Activated naive CD4-positive, alpha-beta T cell treated with anti-CD3 and anti-CD28 coated beads for 36 hours (primary cell): ENCODE measurements around the gene CPA1. TPM values are rescaled to one million over a fixed set of nuclear protein-coding genes. Genes with fewer than 3 reads are reported as not detected.

Source experiments
- CTCF ChIA-PET: fragments of 350-600 bp; sonication (Branson Sonifier 250); formaldehyde crosslinking; loops from one replicate; lab custom pipeline; 2021; ENCODE audit warnings: antibody characterized with exemption; lab: Charles Lee
- DNase-seq: peaks from one replicate; pipeline ENCODE4 v3.0.0-alpha.2; 2020
- H3K27ac Mint-ChIP-seq: one replicate; pipeline ENCODE4 v1.8.0; 2021; ENCODE audit warnings: mild to moderate bottlenecking, mixed read lengths
- H3K27me3 Mint-ChIP-seq: one replicate; pipeline ENCODE4 v1.8.0; 2021; ENCODE audit warnings: low read depth, mixed read lengths
- H3K36me3 Mint-ChIP-seq: one replicate; pipeline ENCODE4 v1.8.0; 2021; ENCODE audit warnings: low read depth, mixed read lengths
- H3K4me1 Mint-ChIP-seq: one replicate; pipeline ENCODE4 v1.8.0; 2021; ENCODE audit warnings: low read depth, mixed read lengths
- H3K4me3 Mint-ChIP-seq: one replicate; pipeline ENCODE4 v1.8.0; 2021; ENCODE audit warnings: mild to moderate bottlenecking, moderate library complexity, mixed read lengths
- H3K9me3 Mint-ChIP-seq: one replicate; pipeline ENCODE4 v1.8.0; 2021; ENCODE audit warnings: mixed read lengths
- intact Hi-C: fragments of 100-400 bp; cut with micrococcal nuclease; formaldehyde crosslinking; loops from one replicate; pipeline ENCODE4 v1.15.1; 2023
- total RNA-seq, 2 experiments: library from RNA; stranded (reverse); gene quantifications; one replicate each; pipeline ENCODE4 v1.2.3, GENCODE V29; 2021

CPA1 gene
- total RNA-seq, 2 experiments from 2014 or later, result not detected

- DNase-seq, result no peak
- CTCF ChIA-PET, result interaction anchor here (0.6 kb wide), 1 partner anchor 252 kb away, joined by 3 read pairs; no protein-coding TSS in a partner anchor
- no peaks in the 10 kb centered on the region for H3K9me3 Mint-ChIP-seq
- peaks cover 27% of the 10 kb centered on the region for H3K4me1 Mint-ChIP-seq
- no peaks in the 10 kb centered on the region for H3K27me3 Mint-ChIP-seq
- peaks cover 5% of the 10 kb centered on the region for H3K36me3 Mint-ChIP-seq
- H3K27ac Mint-ChIP-seq, result no peak overlapping the region
- intact Hi-C loops, result loop anchor here (10.0 kb wide), 1 partner anchor 806 kb away; no protein-coding TSS in a partner anchor
- H3K4me3 Mint-ChIP-seq, result no peak overlapping the region
These were observed 48.7 kb downstream of the CPA1 start for GRCh38 chr7:130429019-130429418.

- CTCF ChIA-PET, result no interaction called here
- intact Hi-C loops, result no loop called here
- DNase-seq, result no peak
- H3K4me1 Mint-ChIP-seq, result peaks cover 31% of the 10 kb centered on the region
- no peak overlapping the region for H3K4me3 Mint-ChIP-seq
- no peaks in the 10 kb centered on the region for H3K9me3 Mint-ChIP-seq
- no peaks in the 10 kb centered on the region for H3K27me3 Mint-ChIP-seq
- no peak overlapping the region for H3K27ac Mint-ChIP-seq
- H3K36me3 Mint-ChIP-seq, result peaks cover 5% of the 10 kb centered on the region
These were observed 49.8 kb downstream of the CPA1 start for GRCh38 chr7:130430115-130430514.

- CTCF ChIA-PET, result interaction anchor here (0.6 to 1.0 kb wide), 2 partner anchors 28 to 187 kb away, joined by 3 read pairs; no protein-coding TSS in a partner anchor
- H3K9me3 Mint-ChIP-seq, result no peaks in the 10 kb centered on the region
- peaks cover 5% of the 10 kb centered on the region for H3K36me3 Mint-ChIP-seq
- intact Hi-C loops, result no loop called here
- no peak for DNase-seq
- no peak overlapping the region for H3K27ac Mint-ChIP-seq
- peaks cover 26% of the 10 kb centered on the region for H3K4me1 Mint-ChIP-seq
- no peaks in the 10 kb centered on the region for H3K27me3 Mint-ChIP-seq
- H3K4me3 Mint-ChIP-seq, result no peak overlapping the region
These were observed 50.8 kb downstream of the CPA1 start for GRCh38 chr7:130430841-130431666.

DNA sequence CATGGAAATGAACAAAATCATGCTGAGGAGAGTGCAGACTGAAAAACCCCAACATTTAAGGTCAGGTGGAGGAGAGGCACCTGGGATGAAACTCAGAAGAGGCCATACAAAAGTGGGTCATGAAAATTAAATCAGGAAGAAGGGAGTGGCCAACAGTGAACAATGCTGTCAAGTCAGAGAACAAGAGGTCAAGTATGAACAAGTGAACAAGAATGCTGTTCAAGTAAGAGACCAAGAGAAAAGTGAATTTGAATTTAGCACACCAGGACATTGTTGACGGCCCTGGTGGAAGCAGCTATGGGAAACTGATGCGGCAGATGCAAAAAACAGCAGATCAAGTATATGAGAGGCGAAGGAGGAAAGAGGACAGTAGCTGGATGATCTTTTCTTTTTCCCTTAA is 52.6 kb downstream of the CPA1 start:
- H3K36me3 Mint-ChIP-seq, result peaks cover 8% of the 10 kb centered on the region
- H3K9me3 Mint-ChIP-seq, result no peaks in the 10 kb centered on the region
- H3K4me3 Mint-ChIP-seq, result no peak overlapping the region
- intact Hi-C loops, result loop anchor here (1.0 kb wide), 1 partner anchor 8 kb away; the partner anchor contains the start of gene CEP41
- peaks cover 27% of the 10 kb centered on the region for H3K4me1 Mint-ChIP-seq
- DNase-seq, result no peak
- H3K27me3 Mint-ChIP-seq, result no peaks in the 10 kb centered on the region
- CTCF ChIA-PET, result interaction anchor here (0.6 kb wide), 1 partner anchor 41 kb away, joined by 3 read pairs; no protein-coding TSS in a partner anchor
- no peak overlapping the region for H3K27ac Mint-ChIP-seq

DNA sequence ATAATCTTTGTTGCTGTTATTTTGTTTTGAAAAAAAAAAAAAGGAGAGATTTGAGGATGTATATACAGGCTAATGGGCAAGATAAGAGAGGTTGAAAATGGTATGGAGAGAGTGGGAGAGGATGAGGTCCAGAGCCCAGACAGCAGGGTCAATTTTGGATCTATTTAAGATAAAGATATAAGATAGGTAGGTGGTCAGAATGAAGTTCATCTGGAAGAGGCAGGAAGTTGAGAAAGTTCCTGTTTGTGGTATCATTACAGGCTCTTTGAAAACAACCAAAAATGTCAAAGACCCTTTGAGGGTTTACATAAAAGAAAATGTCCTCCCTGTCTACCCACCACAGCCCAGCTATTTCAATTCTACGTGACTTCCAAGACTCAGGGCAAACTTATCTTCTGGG is 53.0 kb downstream of the CPA1 start:
- peaks cover 29% of the 10 kb centered on the region for H3K4me1 Mint-ChIP-seq
- no peaks in the 10 kb centered on the region for H3K27me3 Mint-ChIP-seq
- no peak overlapping the region for H3K27ac Mint-ChIP-seq
- CTCF ChIA-PET, result no interaction called here
- no peak for DNase-seq
- intact Hi-C loops, result loop anchor here (1.0 kb wide), 1 partner anchor 8 kb away; the partner anchor contains the start of gene CEP41
- no peak overlapping the region for H3K4me3 Mint-ChIP-seq
- H3K9me3 Mint-ChIP-seq, result no peaks in the 10 kb centered on the region
- peaks cover 8% of the 10 kb centered on the region for H3K36me3 Mint-ChIP-seq

GRCh38 chr7:130435311-130435854 is 55.1 kb downstream of the CPA1 start:
- no peak overlapping the region for H3K4me3 Mint-ChIP-seq
- no peak for DNase-seq
- no peak overlapping the region for H3K27ac Mint-ChIP-seq
- intact Hi-C loops, result loop anchor here (1.0 kb wide), 1 partner anchor 8 kb away; no protein-coding TSS in a partner anchor
- peaks cover 2% of the 10 kb centered on the region for H3K9me3 Mint-ChIP-seq
- CTCF ChIA-PET, result no interaction called here
- H3K27me3 Mint-ChIP-seq, result no peaks in the 10 kb centered on the region
- H3K4me1 Mint-ChIP-seq, result peaks cover 42% of the 10 kb centered on the region
- peaks cover 4% of the 10 kb centered on the region for H3K36me3 Mint-ChIP-seq

DNA sequence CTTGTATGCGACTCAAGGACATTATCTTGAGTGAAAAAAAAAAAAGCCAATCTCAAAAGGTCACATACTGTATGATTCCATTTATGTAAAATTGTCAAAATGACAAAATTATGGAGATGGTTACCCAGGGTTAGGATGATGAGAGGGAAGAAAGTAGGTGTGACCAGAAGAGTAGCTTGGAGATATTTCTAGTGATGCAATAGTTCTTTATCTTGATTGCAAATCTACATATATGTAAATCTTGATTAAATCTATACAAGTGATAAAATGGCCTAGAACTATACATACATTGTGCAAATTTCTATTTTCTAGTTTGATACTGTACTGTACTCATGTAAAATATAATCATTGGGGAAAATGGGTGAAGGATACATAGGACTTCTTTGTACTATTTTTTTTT is 56.0 kb downstream of the CPA1 start:
- intact Hi-C loops, result no loop called here
- H3K4me1 Mint-ChIP-seq, result peaks cover 44% of the 10 kb centered on the region
- no peak overlapping the region for H3K27ac Mint-ChIP-seq
- H3K27me3 Mint-ChIP-seq, result no peaks in the 10 kb centered on the region
- no peak for DNase-seq
- H3K36me3 Mint-ChIP-seq, result peaks cover 6% of the 10 kb centered on the region
- peaks cover 2% of the 10 kb centered on the region for H3K9me3 Mint-ChIP-seq
- CTCF ChIA-PET, result interaction anchor here (0.7 kb wide), 1 partner anchor 452 kb away, joined by 3 read pairs; no protein-coding TSS in a partner anchor
- H3K4me3 Mint-ChIP-seq, result no peak overlapping the region

Other genes with a start within 250 kb of the CPA1 start
- 10 to 100 TPM; 36.0 to 37.3 TPM for gene TMEM209, start 175.1 kb upstream of the CPA1 start, total RNA-seq
- gene SSMEM1, start 172.6 kb upstream of the CPA1 start, total RNA-seq, result not detected
- not detected for gene CPA2, start 113.6 kb upstream of the CPA1 start, total RNA-seq
- gene CPA4, start 87.3 kb upstream of the CPA1 start, total RNA-seq, result not detected
- under 1 TPM; 0.74 to 0.88 TPM for gene CPA5, start 35.7 kb upstream of the CPA1 start, total RNA-seq
- 10 to 100 TPM; 16.0 to 18.2 TPM for gene CEP41, start 60.5 kb downstream of the CPA1 start, total RNA-seq
- gene MEST, start 111.6 kb downstream of the CPA1 start, total RNA-seq, result 1 to 10 TPM; 1.4 to 1.6 TPM